ENCODE results near the gene NKIRAS2. TPM values are rescaled to one million over a fixed set of nuclear protein-coding genes. Genes with fewer than 3 reads are reported as not detected.

Gene NKIRAS2
- total and polyA plus RNA-seq, 2 experiments from 2014 or later, result 66.5 to 71.2 TPM

GRCh38 chr17:42016411-42016831 is 3.5 kb upstream of the NKIRAS2 start:
- TF ChIP-seq EZH2phosphoT487 (IDR thresholded peaks at IDR 0.05; ENCODE audit: insufficient read depth, low read depth) (no peak), EZH2 (IDR thresholded peaks at IDR 0.05; ENCODE audit: insufficient read depth, poor library complexity, severe bottlenecking) (no peak)
- Histone ChIP-seq H3K4me3 (peak overlapping the region; percentile 95), H2AFZ (peak overlapping the region; percentile 77), H3K9me3 (ENCODE audit: low read depth) (no peaks in the 10 kb centered on the region), H3K27ac (peak overlapping the region; percentile 84), H3K79me2 (ENCODE audit: insufficient read depth) (peaks cover 82% of the 10 kb centered on the region), H3K36me3 (ENCODE audit: low read depth) (no peaks in the 10 kb centered on the region), H3K4me1 (ENCODE audit: insufficient read depth) (peaks cover 34% of the 10 kb centered on the region), H3K27me3 (replicated peaks; ENCODE audit: insufficient read depth) (no peaks in the 10 kb centered on the region), H4K20me1 (ENCODE audit: insufficient read depth) (no peaks in the 10 kb centered on the region), H3K9me2 (ENCODE audit: insufficient read depth) (no peaks in the 10 kb centered on the region), H3K9ac (peak overlapping the region; percentile 98), H3F3A (ENCODE audit: insufficient read depth) (peaks cover 12% of the 10 kb centered on the region), H3K4me2 (ENCODE audit: unreplicated experiment) (peak overlapping the region; percentile 90)
- DNase-seq, result peak; percentile 70
- in situ Hi-C loops (cut with MboI), result no loop called here
- WGBS, 2 experiments (ENCODE audit: low coverage in 1 of 2, low lambda C conversion rate in 2 of 2, missing lambda C conversion rate in 2 of 2), result 5 to 6% methylated on average over 12 of the region's 12 CpGs

GRCh38 chr17:42016941-42017865 is 2.7 kb upstream of the NKIRAS2 start, which contains the start of gene DNAJC7:
Gene DNAJC7, minus strand, starts transcription at chr17:42017439. Its CDS starts 23 bp downstream, at chr17:42017416.
- TF ChIP-seq EZH2phosphoT487 (IDR thresholded peaks at IDR 0.05; ENCODE audit: insufficient read depth, low read depth) (no peak), EZH2 (IDR thresholded peaks at IDR 0.05; ENCODE audit: insufficient read depth, poor library complexity, severe bottlenecking) (no peak)
- WGBS, 2 experiments (ENCODE audit: low coverage in 1 of 2, low lambda C conversion rate in 2 of 2, missing lambda C conversion rate in 2 of 2), result 0 to 1% methylated on average over 54 to 68 of the region's 70 CpGs
- in situ Hi-C loops (cut with MboI), result no loop called here
- H4K20me1 ChIP-seq (ENCODE audit: insufficient read depth), result no peaks in the 10 kb centered on the region
- no peaks in the 10 kb centered on the region for H3K27me3 ChIP-seq (replicated peaks; ENCODE audit: insufficient read depth)
- H3K9me3 ChIP-seq (ENCODE audit: low read depth), result no peaks in the 10 kb centered on the region
- H3K4me2 ChIP-seq (ENCODE audit: unreplicated experiment), result peak within 1 kb of the TSS; percentile 90
- peak within 1 kb of the TSS; percentile 84 for H3K27ac ChIP-seq
- H3K36me3 ChIP-seq (ENCODE audit: low read depth), result no peaks in the 10 kb centered on the region
- peak within 1 kb of the TSS; percentile 77 for H2AFZ ChIP-seq
- H3K4me3 ChIP-seq, result peak within 1 kb of the TSS; percentile 95
- peaks cover 31% of the 10 kb centered on the region for H3K4me1 ChIP-seq (ENCODE audit: insufficient read depth)
- H3K9ac ChIP-seq, result peak within 1 kb of the TSS; percentile 98
- peak; percentile 97 for DNase-seq
- no peaks in the 10 kb centered on the region for H3K9me2 ChIP-seq (ENCODE audit: insufficient read depth)
- peaks cover 80% of the 10 kb centered on the region for H3K79me2 ChIP-seq (ENCODE audit: insufficient read depth)
- peaks cover 6% of the 10 kb centered on the region; the same call in 1 of the 2 replicates for H3F3A ChIP-seq (ENCODE audit: insufficient read depth)

GRCh38 chr17:42017866-42018200 is 2.1 kb upstream of the NKIRAS2 start:
- peak overlapping the region; percentile 90 for H3K4me2 ChIP-seq (ENCODE audit: unreplicated experiment)
- H3K9me2 ChIP-seq (ENCODE audit: insufficient read depth), result no peaks in the 10 kb centered on the region
- TF ChIP-seq EZH2 (IDR thresholded peaks at IDR 0.05; ENCODE audit: insufficient read depth, poor library complexity, severe bottlenecking), result no peak
- TF ChIP-seq EZH2phosphoT487 (IDR thresholded peaks at IDR 0.05; ENCODE audit: insufficient read depth, low read depth), result no peak
- no peaks in the 10 kb centered on the region for H3K27me3 ChIP-seq (replicated peaks; ENCODE audit: insufficient read depth)
- in situ Hi-C loops (cut with MboI), result no loop called here
- peaks cover under 1% of the 10 kb centered on the region; the same call in 1 of the 2 replicates for H3F3A ChIP-seq (ENCODE audit: insufficient read depth)
- no peaks in the 10 kb centered on the region for H3K36me3 ChIP-seq (ENCODE audit: low read depth)
- peak overlapping the region; percentile 84 for H3K27ac ChIP-seq
- peak; percentile 74 for DNase-seq
- H3K9me3 ChIP-seq (ENCODE audit: low read depth), result no peaks in the 10 kb centered on the region
- WGBS, 2 experiments (ENCODE audit: low coverage in 1 of 2, low lambda C conversion rate in 2 of 2, missing lambda C conversion rate in 2 of 2), result 12% methylated on average over 11 of the region's 11 CpGs
- no peaks in the 10 kb centered on the region for H4K20me1 ChIP-seq (ENCODE audit: insufficient read depth)
- H3K4me3 ChIP-seq, result peak overlapping the region; percentile 95
- H3K79me2 ChIP-seq (ENCODE audit: insufficient read depth), result peaks cover 74% of the 10 kb centered on the region
- peaks cover 27% of the 10 kb centered on the region for H3K4me1 ChIP-seq (ENCODE audit: insufficient read depth)
- H2AFZ ChIP-seq, result peak overlapping the region; percentile 77
- peak overlapping the region; percentile 98 for H3K9ac ChIP-seq

GRCh38 chr17:42018339-42018738 is 1.6 kb upstream of the NKIRAS2 start:
- H3K27ac ChIP-seq, result peak overlapping the region; percentile 84
- WGBS, 2 experiments (ENCODE audit: low coverage in 1 of 2, low lambda C conversion rate in 2 of 2, missing lambda C conversion rate in 2 of 2), result 89 to 91% methylated on average over 3 of the region's 3 CpGs
- TF ChIP-seq EZH2 (IDR thresholded peaks at IDR 0.05; ENCODE audit: insufficient read depth, poor library complexity, severe bottlenecking) (no peak), EZH2phosphoT487 (IDR thresholded peaks at IDR 0.05; ENCODE audit: insufficient read depth, low read depth) (no peak)
- peaks cover 69% of the 10 kb centered on the region for H3K79me2 ChIP-seq (ENCODE audit: insufficient read depth)
- peak overlapping the region; percentile 95 for H3K4me3 ChIP-seq
- H3K9ac ChIP-seq, result peak overlapping the region; percentile 98
- no peaks in the 10 kb centered on the region for H3K36me3 ChIP-seq (ENCODE audit: low read depth)
- peak overlapping the region; percentile 77 for H2AFZ ChIP-seq
- H3F3A ChIP-seq (ENCODE audit: insufficient read depth), result peaks cover 6% of the 10 kb centered on the region; the same call in 1 of the 2 replicates
- no peak for DNase-seq
- H3K4me1 ChIP-seq (ENCODE audit: insufficient read depth), result peaks cover 22% of the 10 kb centered on the region
- H3K9me3 ChIP-seq (ENCODE audit: low read depth), result no peaks in the 10 kb centered on the region
- no peaks in the 10 kb centered on the region for H4K20me1 ChIP-seq (ENCODE audit: insufficient read depth)
- H3K9me2 ChIP-seq (ENCODE audit: insufficient read depth), result no peaks in the 10 kb centered on the region
- peak overlapping the region; percentile 90 for H3K4me2 ChIP-seq (ENCODE audit: unreplicated experiment)
- in situ Hi-C loops (cut with MboI), result no loop called here
- H3K27me3 ChIP-seq (replicated peaks; ENCODE audit: insufficient read depth), result no peaks in the 10 kb centered on the region

Measured in GM23248 (cell line).